ENCODE results near the gene GALNT2.
A peak's percentile ranks its signal among the peaks of the same experiment; 100 is the strongest.

Gene GALNT2

DNA sequence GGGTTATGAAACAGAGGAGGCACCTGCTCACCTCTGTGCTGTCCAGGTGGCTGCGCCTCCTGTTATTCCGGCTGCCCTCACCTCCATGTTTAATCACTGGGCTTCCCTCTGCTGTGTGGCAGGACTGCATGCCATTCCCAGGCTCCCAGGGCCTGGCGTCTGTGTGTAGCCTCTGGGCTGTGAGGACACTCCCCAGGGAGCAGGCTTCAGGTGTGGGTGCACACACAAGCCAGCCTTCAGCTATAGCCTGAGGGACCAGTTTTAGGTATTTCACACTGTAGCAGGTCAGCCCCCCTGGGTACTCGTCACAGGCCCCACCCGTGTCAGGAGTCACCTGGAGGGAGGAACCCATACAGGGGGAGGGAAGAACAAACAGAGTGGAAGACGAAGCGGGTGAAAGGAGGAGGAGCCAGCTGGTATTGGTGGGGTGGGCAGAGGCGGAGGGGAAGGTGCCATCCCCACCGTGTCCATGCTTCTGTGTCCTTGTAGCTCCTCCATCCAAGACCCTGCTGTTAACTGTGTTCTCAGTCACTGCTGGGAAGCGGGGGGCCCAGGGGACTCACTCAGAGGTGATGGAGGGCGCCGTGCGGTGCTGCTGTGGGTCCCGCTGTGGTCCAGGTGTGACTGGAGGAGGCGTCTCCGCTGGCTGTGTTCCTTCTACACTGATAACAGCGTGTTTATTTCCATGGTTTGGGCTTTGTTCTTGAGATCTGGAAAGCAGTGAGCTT lies 200.5 kb downstream of the GALNT2 start:
- Histone ChIP-seq H3K4me3 (ENCODE audit: low read length) (no peak overlapping the region), H3K9ac (ENCODE audit: low read length) (no peak overlapping the region), H3K36me3 (ENCODE audit: control insufficient read depth, insufficient read depth, low read length) (peaks cover 20% of the 10 kb centered on the region), H3K27ac (ENCODE audit: low read depth, low read length) (no peak overlapping the region), H3K4me1 (ENCODE audit: control insufficient read depth, insufficient read depth, low read length) (peaks cover 4% of the 10 kb centered on the region), H3K27me3 (ENCODE audit: control insufficient read depth, insufficient read depth, low read length) (no peaks in the 10 kb centered on the region)

DNA sequence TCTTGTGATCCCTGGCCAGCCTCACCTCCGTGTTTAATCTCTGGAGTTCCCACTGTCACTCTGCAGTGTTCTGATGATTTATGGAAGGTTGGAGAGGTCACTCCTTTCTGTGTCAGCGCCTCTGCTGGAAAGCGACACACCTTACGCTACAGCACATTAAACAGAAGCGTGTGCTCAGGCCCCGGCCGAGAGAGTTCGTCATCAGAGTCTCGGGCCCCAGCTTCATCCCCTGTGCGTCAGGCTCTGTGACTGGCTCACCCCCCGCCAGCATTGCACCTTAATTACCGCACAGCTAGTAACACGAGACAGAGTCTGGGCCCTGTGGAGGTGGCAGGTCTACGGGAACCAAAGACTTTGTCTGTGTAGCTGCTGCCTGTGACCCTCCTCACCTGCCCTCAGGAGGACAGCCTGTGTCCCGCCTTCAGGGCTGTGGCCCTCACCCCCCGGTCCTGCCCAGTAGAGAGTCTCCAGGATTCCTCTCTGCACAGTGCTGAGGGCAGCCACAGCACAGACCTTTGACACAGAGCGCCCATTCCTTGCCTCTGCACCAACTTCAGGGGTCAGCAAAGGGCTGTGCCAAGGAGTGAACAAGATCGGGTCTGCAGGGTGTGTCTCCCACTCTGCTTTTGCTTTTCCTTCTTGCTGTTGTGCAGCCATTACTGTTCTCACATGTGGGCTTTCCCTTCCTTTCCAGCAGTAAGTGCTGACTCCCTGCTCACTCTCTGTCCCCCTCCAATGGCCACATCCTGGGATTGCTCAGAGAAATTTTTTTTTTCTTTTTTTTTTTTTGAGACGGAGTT lies 201.5 kb downstream of the GALNT2 start:
- Histone ChIP-seq H3K36me3 (ENCODE audit: control insufficient read depth, insufficient read depth, low read length) (peaks cover 20% of the 10 kb centered on the region), H3K4me3 (ENCODE audit: low read length) (peak overlapping the region; percentile 6), H3K4me1 (ENCODE audit: control insufficient read depth, insufficient read depth, low read length) (peaks cover 4% of the 10 kb centered on the region), H3K27me3 (ENCODE audit: control insufficient read depth, insufficient read depth, low read length) (no peaks in the 10 kb centered on the region), H3K9ac (ENCODE audit: low read length) (no peak overlapping the region), H3K27ac (ENCODE audit: low read depth, low read length) (no peak overlapping the region)

DNA sequence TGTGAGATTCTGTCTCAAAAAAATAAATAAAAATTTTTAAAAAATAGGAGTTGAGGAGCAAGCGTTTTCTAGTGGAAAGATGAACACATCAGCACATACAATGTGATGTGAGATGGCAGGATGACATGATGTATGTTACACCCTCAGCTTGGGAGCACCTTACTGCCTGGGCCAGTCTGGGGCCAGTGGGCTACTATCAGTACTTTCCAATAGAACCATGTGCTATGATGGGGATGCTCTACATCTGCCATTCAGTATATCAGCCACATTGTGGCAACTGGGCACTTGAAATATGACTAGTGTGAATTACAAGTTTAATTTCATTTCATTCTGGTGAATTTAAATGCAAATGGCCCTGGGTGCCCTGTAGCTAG lies 203.1 kb downstream of the GALNT2 start:
- peaks cover 4% of the 10 kb centered on the region for H3K4me1 ChIP-seq (ENCODE audit: control insufficient read depth, insufficient read depth, low read length)
- no peaks in the 10 kb centered on the region for H3K27me3 ChIP-seq (ENCODE audit: control insufficient read depth, insufficient read depth, low read length)
- peaks cover 12% of the 10 kb centered on the region for H3K36me3 ChIP-seq (ENCODE audit: control insufficient read depth, insufficient read depth, low read length)
- no peak overlapping the region for H3K4me3 ChIP-seq (ENCODE audit: low read length)
- no peak overlapping the region for H3K27ac ChIP-seq (ENCODE audit: low read depth, low read length)
- H3K9ac ChIP-seq (ENCODE audit: low read length) = no peak overlapping the region

DNA sequence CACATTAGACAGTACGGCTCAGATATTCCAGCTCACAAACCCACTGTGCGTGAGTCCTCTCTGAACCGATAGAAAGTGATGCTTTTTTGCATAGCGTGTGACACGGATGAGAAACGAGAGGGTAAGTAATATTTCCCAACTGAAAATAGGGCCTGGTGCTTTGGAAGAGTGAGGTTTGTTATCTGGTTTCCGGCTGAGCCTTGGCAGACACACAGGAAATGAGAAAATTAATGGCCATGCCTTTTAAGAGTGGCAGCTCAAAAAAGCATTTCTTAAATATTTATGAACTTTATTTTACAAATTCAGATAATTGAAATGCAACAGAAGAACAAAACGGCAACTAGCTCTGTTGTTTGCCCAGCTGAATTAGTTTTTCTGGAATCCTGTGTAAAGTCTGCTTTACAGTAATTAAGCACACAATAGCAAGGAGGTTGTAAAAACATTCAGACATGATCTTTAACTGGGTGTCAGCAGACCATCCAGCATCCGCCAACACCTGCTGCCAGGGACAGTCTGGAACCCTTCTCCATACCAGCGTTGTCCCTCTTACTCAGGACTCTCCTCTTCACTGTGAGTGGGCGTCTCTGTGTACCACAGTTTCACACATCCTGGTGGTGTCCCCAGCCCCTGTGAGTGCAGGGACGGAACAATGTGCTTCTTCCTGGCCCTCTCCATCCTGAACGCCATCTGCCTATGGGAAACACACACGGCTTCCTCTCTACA lies 203.7 kb downstream of the GALNT2 start:
- peaks cover 11% of the 10 kb centered on the region for H3K36me3 ChIP-seq (ENCODE audit: control insufficient read depth, insufficient read depth, low read length)
- H3K4me1 ChIP-seq (ENCODE audit: control insufficient read depth, insufficient read depth, low read length) = peaks cover 4% of the 10 kb centered on the region
- H3K9ac ChIP-seq (ENCODE audit: low read length) = no peak overlapping the region
- H3K27ac ChIP-seq (ENCODE audit: low read depth, low read length) = no peak overlapping the region
- H3K27me3 ChIP-seq (ENCODE audit: control insufficient read depth, insufficient read depth, low read length) = no peaks in the 10 kb centered on the region
- no peak overlapping the region for H3K4me3 ChIP-seq (ENCODE audit: low read length)

DNA sequence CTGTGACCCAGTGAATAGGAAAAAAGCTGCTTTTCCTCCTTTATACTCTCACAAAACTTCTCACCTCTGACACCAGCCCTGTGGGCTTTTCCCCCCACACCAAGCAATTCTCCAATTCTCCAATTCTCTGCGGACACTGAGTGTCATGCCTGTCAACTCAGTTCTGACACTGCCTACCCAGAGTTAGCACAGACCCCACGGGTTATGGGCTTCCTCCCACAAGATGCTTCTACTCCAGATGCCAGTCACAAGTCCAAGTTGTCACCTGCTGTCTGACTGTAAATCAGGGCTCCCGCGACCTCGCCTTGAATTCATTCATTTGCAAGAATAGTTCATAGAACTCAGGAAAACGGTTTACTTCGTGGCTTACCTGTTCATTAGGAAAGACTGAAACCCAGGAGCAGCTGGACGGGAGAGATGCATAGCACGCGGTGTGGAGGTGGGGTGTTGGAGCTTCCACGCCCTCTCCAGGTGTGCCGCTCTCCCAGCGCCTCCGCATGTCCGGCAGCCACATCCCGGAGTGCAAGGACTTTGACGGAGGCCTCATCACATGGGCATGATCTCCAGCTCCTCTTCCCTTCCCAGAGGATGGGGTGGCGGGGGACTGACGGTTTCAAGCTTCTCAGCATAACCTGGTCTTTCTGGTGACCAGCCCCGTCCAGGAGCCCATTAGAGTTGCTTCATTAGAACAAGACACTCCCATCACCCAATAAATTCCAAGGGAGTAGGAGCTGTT lies 204.4 kb downstream of the GALNT2 start:
- Histone ChIP-seq H3K36me3 (ENCODE audit: control insufficient read depth, insufficient read depth, low read length) (peaks cover 14% of the 10 kb centered on the region), H3K9ac (ENCODE audit: low read length) (no peak overlapping the region), H3K27me3 (ENCODE audit: control insufficient read depth, insufficient read depth, low read length) (no peaks in the 10 kb centered on the region), H3K4me3 (ENCODE audit: low read length) (no peak overlapping the region), H3K27ac (ENCODE audit: low read depth, low read length) (no peak overlapping the region), H3K4me1 (ENCODE audit: control insufficient read depth, insufficient read depth, low read length) (peaks cover 4% of the 10 kb centered on the region)

DNA sequence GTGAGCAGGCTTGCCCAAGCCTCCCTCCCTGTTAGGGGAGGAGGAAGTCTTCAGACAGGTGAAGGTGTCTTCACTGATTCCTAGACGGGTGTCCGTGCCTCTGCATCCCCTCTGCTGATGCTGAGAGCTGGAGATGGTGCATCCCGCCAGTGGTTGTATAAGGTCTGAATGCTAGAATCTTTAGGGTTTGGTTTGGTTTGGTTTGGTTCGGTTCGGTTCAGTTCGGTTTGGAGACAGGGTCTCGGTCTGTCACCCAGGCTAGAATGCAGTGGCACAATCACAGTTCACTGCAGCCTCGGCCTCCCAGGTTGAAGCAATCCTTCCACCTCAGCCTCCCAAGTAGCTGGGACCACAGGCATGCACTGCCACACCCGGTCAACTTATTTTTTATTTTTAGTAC lies 205.5 kb downstream of the GALNT2 start:
- H3K9ac ChIP-seq (ENCODE audit: low read length) = no peak overlapping the region
- no peak overlapping the region for H3K27ac ChIP-seq (ENCODE audit: low read depth, low read length)
- no peaks in the 10 kb centered on the region for H3K27me3 ChIP-seq (ENCODE audit: control insufficient read depth, insufficient read depth, low read length)
- peaks cover 4% of the 10 kb centered on the region for H3K4me1 ChIP-seq (ENCODE audit: control insufficient read depth, insufficient read depth, low read length)
- no peak overlapping the region for H3K4me3 ChIP-seq (ENCODE audit: low read length)
- H3K36me3 ChIP-seq (ENCODE audit: control insufficient read depth, insufficient read depth, low read length) = peaks cover 12% of the 10 kb centered on the region

DNA sequence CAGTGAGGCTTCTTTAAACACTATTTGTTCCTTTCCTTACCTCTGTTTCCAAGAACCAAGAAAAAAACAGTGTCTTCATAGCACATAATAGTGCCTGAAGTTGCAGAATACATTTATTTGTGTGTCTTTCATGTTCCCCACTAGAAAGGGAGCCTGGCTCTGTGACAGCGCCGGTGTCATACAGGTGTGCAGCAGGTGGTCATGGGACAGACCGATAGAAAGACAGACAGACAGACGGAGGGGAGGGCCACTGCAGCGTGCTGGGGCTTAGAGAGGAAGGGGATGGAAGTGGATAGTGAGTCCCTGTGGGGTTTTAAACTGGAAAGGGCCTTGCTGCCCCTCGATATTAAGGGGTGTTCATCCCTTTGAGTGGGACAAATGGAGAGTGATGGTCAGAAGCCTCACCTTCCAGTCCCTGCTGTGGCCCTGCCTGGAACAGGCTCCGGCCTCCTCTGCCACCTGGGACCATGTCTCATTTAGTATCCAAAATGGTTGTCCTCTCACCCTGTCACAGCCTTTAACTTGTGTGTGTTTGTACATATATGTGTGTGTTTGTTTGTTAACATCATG lies 206.2 kb downstream of the GALNT2 start:
- H3K36me3 ChIP-seq (ENCODE audit: control insufficient read depth, insufficient read depth, low read length) = peaks cover 12% of the 10 kb centered on the region
- no peak overlapping the region for H3K4me3 ChIP-seq (ENCODE audit: low read length)
- H3K27me3 ChIP-seq (ENCODE audit: control insufficient read depth, insufficient read depth, low read length) = no peaks in the 10 kb centered on the region
- H3K9ac ChIP-seq (ENCODE audit: low read length) = no peak overlapping the region
- H3K4me1 ChIP-seq (ENCODE audit: control insufficient read depth, insufficient read depth, low read length) = peaks cover 4% of the 10 kb centered on the region
- H3K27ac ChIP-seq (ENCODE audit: low read depth, low read length) = no peak overlapping the region

DNA sequence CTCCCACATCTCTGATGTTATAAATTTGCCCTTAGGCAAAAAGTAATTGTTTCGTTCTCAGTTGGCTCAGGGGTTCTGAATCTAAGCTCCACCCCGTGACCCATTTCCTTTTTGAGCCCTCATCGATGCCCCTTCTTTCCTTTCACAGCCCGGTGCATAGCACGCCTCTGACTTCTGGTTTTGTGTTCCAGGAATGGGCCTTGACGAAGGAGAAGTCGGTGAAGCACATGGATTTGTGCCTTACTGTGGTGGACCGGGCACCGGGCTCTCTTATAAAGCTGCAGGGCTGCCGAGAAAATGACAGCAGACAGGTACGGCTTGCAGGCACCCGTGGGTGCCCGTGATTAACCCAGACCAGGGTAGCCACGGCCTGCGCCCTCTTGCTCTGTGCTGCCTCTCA lies 207.2 kb downstream of the GALNT2 start:
- Histone ChIP-seq H3K27me3 (ENCODE audit: control insufficient read depth, insufficient read depth, low read length) (no peaks in the 10 kb centered on the region), H3K27ac (ENCODE audit: low read depth, low read length) (no peak overlapping the region), H3K4me1 (ENCODE audit: control insufficient read depth, insufficient read depth, low read length) (peaks cover 4% of the 10 kb centered on the region), H3K9ac (ENCODE audit: low read length) (no peak overlapping the region), H3K4me3 (ENCODE audit: low read length) (no peak overlapping the region), H3K36me3 (ENCODE audit: control insufficient read depth, insufficient read depth, low read length) (peaks cover 12% of the 10 kb centered on the region)

DNA sequence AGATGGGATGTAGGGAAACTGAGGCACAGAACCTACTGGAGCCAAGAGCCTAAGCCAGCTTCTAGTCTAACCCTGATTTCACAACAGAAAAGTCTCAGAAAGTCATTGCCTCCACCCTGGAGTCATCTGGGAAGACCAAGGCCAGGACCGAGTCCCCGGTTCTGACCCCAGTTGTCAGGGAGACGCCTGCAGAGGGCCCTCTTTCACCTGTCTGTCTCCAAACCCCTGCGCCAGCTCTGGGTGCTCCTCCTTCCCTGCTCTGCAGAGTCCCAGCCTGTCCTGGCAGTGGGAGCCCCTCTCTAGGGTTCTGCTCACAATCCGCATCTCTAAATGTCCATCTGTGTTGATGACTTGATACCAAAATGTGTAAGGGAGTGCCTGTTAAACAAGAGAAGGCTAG lies 209.4 kb downstream of the GALNT2 start:
- H3K9ac ChIP-seq (ENCODE audit: low read length) = no peak overlapping the region
- H3K36me3 ChIP-seq (ENCODE audit: control insufficient read depth, insufficient read depth, low read length) = peaks cover 12% of the 10 kb centered on the region
- H3K27me3 ChIP-seq (ENCODE audit: control insufficient read depth, insufficient read depth, low read length) = no peaks in the 10 kb centered on the region
- H3K4me1 ChIP-seq (ENCODE audit: control insufficient read depth, insufficient read depth, low read length) = no peaks in the 10 kb centered on the region
- no peak overlapping the region for H3K27ac ChIP-seq (ENCODE audit: low read depth, low read length)
- H3K4me3 ChIP-seq (ENCODE audit: low read length) = no peak overlapping the region

DNA sequence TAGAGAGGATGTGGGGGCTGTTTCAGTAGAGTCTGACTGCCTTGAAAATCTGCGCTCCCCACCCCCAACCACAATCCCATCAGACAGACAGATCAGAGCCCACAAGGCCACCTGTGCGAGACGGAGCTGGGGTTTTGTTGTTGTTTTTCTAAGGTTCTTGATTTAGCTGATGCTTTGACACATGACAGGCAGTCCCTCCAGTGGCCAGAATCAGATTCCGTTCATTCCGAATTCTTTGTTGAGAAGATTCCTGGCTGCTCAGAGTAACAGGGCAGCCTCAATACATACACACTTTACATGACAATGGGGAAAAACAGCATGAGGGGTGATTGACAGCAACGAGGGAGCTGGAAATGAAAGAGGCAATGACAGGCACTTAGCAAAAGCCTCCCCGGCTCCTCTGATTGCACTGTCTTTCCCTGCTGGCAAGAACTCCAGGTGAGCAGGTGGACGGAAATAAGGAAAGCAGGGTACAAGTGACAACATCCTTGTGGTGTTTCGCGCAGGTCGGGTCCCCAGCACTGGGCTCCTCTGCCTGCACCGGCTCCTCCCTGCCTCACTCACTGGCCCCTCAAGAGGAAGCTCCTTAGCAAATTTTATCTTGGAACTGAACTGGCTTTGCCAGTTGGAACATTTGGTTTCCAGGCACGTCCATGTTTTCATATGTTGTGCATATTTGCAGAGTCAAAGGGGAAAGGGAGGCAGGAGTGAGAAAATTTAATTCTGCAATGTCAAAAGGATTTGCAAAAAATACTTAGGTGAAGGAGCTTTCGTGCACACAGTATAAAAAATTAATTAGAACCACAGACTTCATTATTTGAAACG lies 210.4 kb downstream of the GALNT2 start:
- no peak overlapping the region for H3K9ac ChIP-seq (ENCODE audit: low read length)
- H3K4me3 ChIP-seq (ENCODE audit: low read length) = no peak overlapping the region
- no peaks in the 10 kb centered on the region for H3K4me1 ChIP-seq (ENCODE audit: control insufficient read depth, insufficient read depth, low read length)
- no peaks in the 10 kb centered on the region for H3K27me3 ChIP-seq (ENCODE audit: control insufficient read depth, insufficient read depth, low read length)
- no peak overlapping the region for H3K27ac ChIP-seq (ENCODE audit: low read depth, low read length)
- peaks cover 12% of the 10 kb centered on the region for H3K36me3 ChIP-seq (ENCODE audit: control insufficient read depth, insufficient read depth, low read length)

DNA sequence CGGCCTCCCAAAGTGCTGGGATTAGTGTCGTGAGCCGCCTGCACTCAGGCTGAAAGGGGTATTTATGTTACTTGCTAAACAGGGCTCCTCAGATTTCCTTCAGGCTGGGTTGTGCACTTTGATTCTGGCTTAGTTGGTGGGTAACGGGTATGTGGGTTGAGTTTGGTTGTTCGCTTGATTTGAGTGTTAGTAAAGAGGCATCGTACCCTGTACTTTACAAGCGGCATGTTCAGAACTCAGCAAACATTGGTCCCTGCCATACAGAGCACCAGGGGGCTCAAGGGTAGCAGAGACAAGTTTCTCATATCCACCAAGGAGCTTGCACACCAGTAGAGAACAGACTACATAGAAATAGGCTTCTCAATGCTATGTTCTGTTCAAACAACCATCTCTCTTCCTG lies 211.3 kb downstream of the GALNT2 start:
- H3K36me3 ChIP-seq (ENCODE audit: control insufficient read depth, insufficient read depth, low read length) = peaks cover 10% of the 10 kb centered on the region
- no peaks in the 10 kb centered on the region for H3K4me1 ChIP-seq (ENCODE audit: control insufficient read depth, insufficient read depth, low read length)
- H3K9ac ChIP-seq (ENCODE audit: low read length) = no peak overlapping the region
- H3K27me3 ChIP-seq (ENCODE audit: control insufficient read depth, insufficient read depth, low read length) = no peaks in the 10 kb centered on the region
- no peak overlapping the region for H3K4me3 ChIP-seq (ENCODE audit: low read length)
- H3K27ac ChIP-seq (ENCODE audit: low read depth, low read length) = no peak overlapping the region

Measured in rectal smooth muscle tissue (tissue), 1 donor.